GM19328 (cell line): ENCODE data around the gene COL16A1.

Experiments used
- ATAC-seq: cut with Tn5 transposase; IDR thresholded peaks from one replicate; pipeline ENCODE4 v1.9.1; 2021; ENCODE audit warnings: mild to moderate bottlenecking, moderate library complexity; ENCODE audit not compliant: unreplicated experiment

COL16A1 gene

GRCh38 chr1:31627930-31628559, 75.8 kb downstream of the COL16A1 start:
- ATAC-seq = no peak

- no peak for ATAC-seq
Observed at GRCh38 chr1:31627301-31627929, 76.4 kb downstream of the COL16A1 start.

DNA sequence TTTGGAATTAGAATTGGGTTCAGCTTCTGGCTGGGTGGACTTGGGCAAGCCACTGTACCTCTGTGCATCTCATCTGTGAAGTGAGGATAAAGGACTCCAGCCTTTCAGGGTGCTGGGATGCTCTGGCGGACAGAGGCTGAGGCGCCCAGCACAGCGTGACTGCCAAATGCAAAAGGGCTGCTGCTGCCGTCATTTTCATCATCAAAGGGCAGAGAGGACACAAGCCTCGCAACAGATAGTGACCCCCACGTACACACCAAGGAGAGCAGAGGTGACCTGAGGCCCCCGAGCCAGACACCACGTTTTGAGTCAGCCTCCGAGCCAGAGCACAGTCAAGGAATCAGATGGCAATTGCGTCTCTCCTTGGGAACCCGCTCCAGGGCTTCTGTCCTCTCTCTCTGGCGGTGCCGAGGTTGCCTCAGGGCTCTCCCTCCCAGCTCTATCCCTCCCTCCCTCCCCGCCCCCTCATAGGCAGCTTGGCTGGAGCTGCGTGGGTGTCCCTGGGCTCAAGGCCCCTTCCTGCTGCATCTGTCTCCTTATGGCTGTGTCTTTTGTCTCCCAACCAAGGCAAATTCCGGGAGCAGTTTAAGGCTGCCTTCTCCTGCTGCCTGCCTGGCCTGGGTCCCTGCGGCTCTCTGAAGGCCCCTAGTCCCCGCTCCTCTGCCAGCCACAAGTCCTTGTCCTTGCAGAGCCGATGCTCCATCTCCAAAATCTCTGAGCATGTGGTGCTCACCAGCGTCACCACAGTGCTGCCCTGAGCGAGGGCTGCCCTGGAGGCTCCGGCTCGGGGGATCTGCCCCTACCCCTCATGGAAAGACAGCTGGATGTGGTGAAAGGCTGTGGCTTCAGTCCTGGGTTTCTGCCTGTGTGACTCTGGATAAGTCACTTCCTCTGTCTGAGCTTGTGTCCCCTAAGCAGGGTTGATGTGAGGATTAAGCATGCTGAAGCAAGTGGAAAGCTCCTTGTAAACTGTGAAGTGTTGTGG, 77.3 kb downstream of the COL16A1 start:
- no peak for ATAC-seq

DNA sequence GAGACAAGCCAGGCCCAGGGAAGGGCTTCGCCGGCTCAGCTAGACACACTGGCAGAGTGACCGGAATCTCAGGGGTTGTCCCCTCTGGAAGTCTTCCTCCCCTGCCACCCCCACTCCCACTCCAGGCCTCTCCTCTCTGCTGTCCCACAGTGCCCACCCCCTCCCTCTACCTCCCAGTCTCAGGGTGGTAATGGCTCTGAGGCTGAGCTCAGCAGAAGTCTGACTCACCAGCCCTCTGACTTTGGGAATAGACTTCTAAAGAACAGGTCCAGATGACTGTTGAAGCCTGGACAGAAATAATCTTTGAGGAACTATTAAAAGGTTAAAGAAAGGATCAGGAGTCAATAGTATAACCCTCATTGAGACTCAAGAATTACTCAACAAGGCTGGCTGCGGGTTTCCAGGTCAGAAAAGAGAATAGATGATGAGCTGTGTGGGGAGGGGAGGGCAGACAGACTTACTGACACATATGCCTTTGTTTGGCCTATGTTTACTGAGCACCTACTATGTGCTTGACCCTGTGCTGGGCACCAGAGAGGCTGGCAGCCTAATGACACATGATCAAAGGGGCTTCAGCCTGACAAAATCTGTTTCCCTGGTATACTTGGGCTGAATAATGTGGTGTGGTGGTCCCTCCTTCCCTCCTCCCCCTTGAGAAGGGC, 78.1 kb downstream of the COL16A1 start:
- no peak for ATAC-seq

- ATAC-seq = no peak
Observed at GRCh38 chr1:31624731-31625514, 78.9 kb downstream of the COL16A1 start.

DNA sequence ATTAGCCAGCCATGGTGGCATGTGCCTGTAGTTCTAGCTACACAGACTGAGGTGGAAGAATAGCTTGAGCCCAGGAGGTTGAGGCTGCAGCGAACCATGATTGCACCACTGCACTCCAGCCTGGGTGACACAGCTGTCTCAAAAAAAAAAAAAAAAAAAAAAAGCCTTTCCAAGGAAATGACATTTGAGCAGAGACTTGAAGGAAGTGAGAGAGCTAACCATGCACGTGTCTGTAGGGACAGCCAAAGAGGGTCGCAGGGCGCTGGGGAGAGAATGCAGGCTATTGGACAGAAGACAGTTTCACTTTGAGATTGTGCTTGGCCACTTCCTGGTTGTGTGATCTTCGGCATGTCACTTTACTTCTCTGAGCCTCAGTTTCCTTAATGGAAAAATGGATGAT, 79.5 kb downstream of the COL16A1 start:
- ATAC-seq = no peak

DNA sequence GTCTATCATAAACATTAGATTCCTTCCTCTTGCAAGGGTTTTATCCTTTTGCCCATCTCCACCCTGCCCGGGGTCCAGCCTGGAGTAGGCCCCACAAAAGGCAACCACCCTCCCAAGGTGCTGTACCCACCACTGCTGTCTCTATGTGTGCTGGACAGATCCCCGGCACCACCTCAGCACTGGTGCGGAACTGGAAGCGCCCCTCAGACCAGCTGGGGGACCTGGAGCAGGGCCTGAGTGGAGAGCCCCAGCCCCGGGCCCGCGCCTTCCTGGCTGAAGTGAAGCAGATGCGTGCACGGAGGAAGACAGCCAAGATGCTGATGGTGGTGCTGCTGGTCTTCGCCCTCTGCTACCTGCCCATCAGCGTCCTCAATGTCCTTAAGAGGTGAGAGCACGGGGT, 80.5 kb downstream of the COL16A1 start:
- ATAC-seq = no peak

GRCh38 chr1:31621847-31622730, 81.7 kb downstream of the COL16A1 start:
- ATAC-seq = no peak

DNA sequence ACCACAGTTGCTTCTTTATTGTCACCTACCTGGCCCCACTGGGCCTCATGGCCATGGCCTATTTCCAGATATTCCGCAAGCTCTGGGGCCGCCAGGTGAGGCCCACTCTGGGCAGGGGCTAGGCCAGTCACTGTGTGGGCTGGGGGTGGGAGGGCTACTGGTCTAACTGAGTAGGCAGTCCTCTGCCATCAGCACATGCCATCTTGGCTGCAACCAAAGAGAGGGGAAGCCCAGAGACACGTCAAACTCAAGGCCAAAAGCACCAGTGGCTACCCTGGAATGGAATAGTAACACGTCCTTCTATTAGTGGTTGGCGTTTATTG, 82.4 kb downstream of the COL16A1 start:
- no peak for ATAC-seq

- no peak for ATAC-seq
Observed at GRCh38 chr1:31620631-31621497, 83.0 kb downstream of the COL16A1 start.

- no peak for ATAC-seq
Observed at GRCh38 chr1:31618916-31619846, 84.6 kb downstream of the COL16A1 start.

GRCh38 chr1:31617916-31618746, 85.7 kb downstream of the COL16A1 start:
- ATAC-seq = no peak

GRCh38 chr1:31617218-31617915, 86.5 kb downstream of the COL16A1 start, which contains the start of gene HCRTR1:
TSS of gene HCRTR1 (plus strand) at chr1:31617689. CDS start at chr1:31619193, 1,504 bp downstream.
- ATAC-seq = no peak

- ATAC-seq = no peak
Observed at GRCh38 chr1:31615939-31616338, 87.9 kb downstream of the COL16A1 start.

DNA sequence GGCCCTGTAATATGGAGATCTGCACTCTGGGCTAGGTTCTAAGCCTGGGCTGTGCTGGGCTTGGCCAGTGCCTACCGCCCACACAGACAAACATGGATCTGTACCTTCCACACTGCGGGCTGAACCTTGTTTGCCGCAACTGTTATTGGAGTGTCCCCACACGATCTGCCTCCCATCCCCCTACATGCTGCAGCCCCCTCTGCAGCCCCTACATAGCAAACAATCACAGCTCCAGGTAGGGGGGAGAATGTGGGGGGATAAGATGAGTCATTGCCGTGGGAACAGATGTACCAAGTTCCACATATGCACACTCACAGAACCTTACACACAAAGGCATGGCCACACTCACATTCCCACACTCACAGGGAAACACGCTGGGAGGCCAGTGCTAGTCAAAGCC, 88.4 kb downstream of the COL16A1 start:
- no peak for ATAC-seq

- no peak for ATAC-seq
Observed at GRCh38 chr1:31614414-31615005, 89.3 kb downstream of the COL16A1 start.
